Heart right ventricle (tissue), 16 donors: Measurements from ENCODE around the gene LRP2. TPM values are rescaled to one million over a fixed set of nuclear protein-coding genes. Genes with fewer than 3 reads are reported as not detected.

Experiments
- ATAC-seq, 8 donors: fragments of 200-7000 bp; cut with Tn5 transposase; one replicate each; pipeline ENCODE4 v1.9.1; 2020; ENCODE audit warnings: mild to moderate bottlenecking in 8 of 8, moderate library complexity in 8 of 8, moderate number of reproducible peaks in 1 of 8
- DNase-seq, 2 donors: peaks; one replicate each; pipeline ENCODE4 v3.0.0-alpha.2; 2020
- H3K27ac ChIP-seq, 10 donors: fragments of 200-600 bp; sonication (generic) in 2 of 10; one replicate each; pipeline versions ENCODE4 v1.5.0 to v1.8.0; 2020 to 2022; ENCODE audit warnings: mild to moderate bottlenecking in 3 of 10
- H3K27me3 ChIP-seq, 7 donors: fragments of 200-600 bp; one replicate each; pipeline ENCODE4 v1.8.0; 2021 to 2022; ENCODE audit warnings: mild to moderate bottlenecking in 2 of 7
- H3K36me3 ChIP-seq, 9 donors: fragments of 200-600 bp; sonication (generic) in 1 of 9; one replicate each; pipeline versions ENCODE4 v1.5.0 to v1.8.0; 2020 to 2022; ENCODE audit warnings: mild to moderate bottlenecking in 2 of 9
- H3K4me1 ChIP-seq, 9 donors: fragments of 200-600 bp; sonication (generic) in 1 of 9; one replicate each; pipeline versions ENCODE4 v1.5.0 to v1.8.0; 2020 to 2022; ENCODE audit warnings: mild to moderate bottlenecking in 4 of 9
- H3K4me3 ChIP-seq, 10 donors: fragments of 200-600 bp; sonication (generic) in 2 of 10; one replicate each; pipeline versions ENCODE4 v1.5.0 to v1.8.0; 2020 to 2022; ENCODE audit warnings: mild to moderate bottlenecking in 7 of 10, moderate library complexity in 2 of 10
- H3K9me3 ChIP-seq, 11 donors: fragments of 200-600 bp in 10 of 11; sonication (generic) in 2 of 11; one replicate each; pipeline versions ENCODE4 v1.5.0 to v1.8.0; 2013 to 2022; ENCODE audit warnings: mild to moderate bottlenecking in 2 of 11, control low read depth in 1 of 11, moderate library complexity in 1 of 11
- CTCF ChIP-seq, 9 donors: fragments of 200-600 bp; sonication (generic) in 2 of 9; IDR thresholded peaks; one replicate each; pipeline versions ENCODE4 v1.5.0 to v1.8.0; 2021 to 2022; ENCODE audit warnings: antibody characterized with exemption in 9 of 9, mild to moderate bottlenecking in 5 of 9, moderate library complexity in 1 of 9
- WGBS, 2 donors: extraction: QIAGEN DNeasy Blood & Tissue Kit; methylation state at CpG; one replicate each; pipeline ENCODE4 v1.1.7; 2013; ENCODE audit warnings: inconsistent platforms in 1 of 2; 5-methylcytosine and 5-hydroxymethylcytosine counted together
- intact Hi-C, 10 donors: fragments of 100-400 bp; cut with DNase I; formaldehyde crosslinking; loops; one replicate each; pipeline versions ENCODE4 v1.11.1 to v1.14.2; 2022
- polyA plus RNA-seq, 2 donors: library from polyadenylated mRNA; stranded (reverse); fragments of 200-250 nt; gene quantifications; one replicate each; pipeline ENCODE4 v1.2.3, GENCODE V29; 2013
- total RNA-seq, 10 donors: library from RNA; stranded (reverse); fragmentation: NEBNext Ultra II Directional in 3 of 10; extraction: Animal tissue kit (Norgen Biotek cat#: 25700) in 3 of 10; gene quantifications; one replicate each; pipeline versions ENCODE4 v1.2.1 to v1.2.4, GENCODE V29; 2021 to 2023
- donor health status: Arrhythmogenic right ventricular cardiomyopathy.
- donor health status: ischemic (EF 13 %, LVEDD 7.1; RV severe dilation, severe dysfunction).
- donor health status: healthy with polysubstance abuse.
- donor health status: DM: no; HTN: yes; CAD: no.
- donor health status: DM: no; HTN: no; CAD: no.
- donor health status: ischemic (EF 25% LVEDD 6.9; RV normal size, moderate dysfunction).
- donor health status: ischemic (EF 25% LVEDD 5.7; RV mildly dilated, moderate dysfunction).
- donor health status: healthy.
- donor health status: DM: yes; HTN: yes; CAD: no.
- donor health status: Ischemic cardiomyopathy.
- donor health status: ischemic (EF 35%, LVEDD 5.7; RV mildly dilated, moderate dysfunction).
- donor health status: nonischemic (EF 11% LVEDD 7.7; RV severe dilation, severe dysfunction).
- donor health status: DM: yes; HTN: yes; CAD: no.
- donor health status: PGD.
- donor health status: ischemic (EF 29% LVEDD 5.4; RV normal size, mild dysfunction).
- donor health status: nonischemic (EF 23%, LVEDD 6.1; RV moderate dilation, normal function).

LRP2 gene
- total and polyA plus RNA-seq, 12 donors = 0.06 to 1.3 (median 0.27) TPM; not detected in 8

DNA sequence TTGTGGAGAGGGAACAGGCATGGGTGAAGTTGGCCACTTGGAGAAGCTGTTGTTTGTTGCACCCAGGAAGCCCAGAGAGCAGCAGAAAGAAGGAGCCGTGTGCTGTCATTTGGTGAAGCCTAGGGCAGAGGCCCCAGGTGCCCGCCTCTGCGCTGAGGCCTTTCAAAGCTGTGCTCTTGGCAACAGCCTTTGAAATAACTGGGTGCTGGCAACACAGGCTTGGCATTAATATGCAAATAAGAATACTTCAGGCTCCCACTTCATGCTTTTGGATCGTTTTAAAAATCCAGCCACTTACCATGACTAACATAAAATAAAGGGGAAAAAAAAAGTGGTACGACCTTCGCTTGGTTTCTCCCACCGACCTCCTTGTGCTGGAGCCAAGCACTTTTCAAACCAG is 251.9 kb downstream of the LRP2 start:
- peaks cover 0 to 46% (median 0%) of the 10 kb centered on the region in 9 donors for H3K4me1 ChIP-seq
- H3K27ac ChIP-seq = no peak overlapping the region
- H3K27me3 ChIP-seq = no peaks in the 10 kb centered on the region
- no peaks in the 10 kb centered on the region for H3K9me3 ChIP-seq
- DNase-seq (no peak), ATAC-seq (no peak)
- WGBS, 2 donors = 83 to 89% methylated on average over 7 of the region's 7 CpGs
- H3K36me3 ChIP-seq = no peaks in the 10 kb centered on the region
- no peak for TF ChIP-seq CTCF (IDR thresholded peaks at IDR 0.05)
- intact Hi-C loops = loop anchor here in 2 of 10 donors (2.0 to 10.0 kb wide), 3 partner anchors 30 to 284 kb away; no protein-coding TSS in a partner anchor
- H3K4me3 ChIP-seq = no peak overlapping the region

GRCh38 chr2:169109502-169110409 is 252.6 kb downstream of the LRP2 start:
- Histone ChIP-seq H3K9me3 (no peaks in the 10 kb centered on the region), H3K36me3 (no peaks in the 10 kb centered on the region), H3K27ac (no peak overlapping the region), H3K4me3 (no peak overlapping the region), H3K4me1 (peaks cover 0 to 52% (median 0%) of the 10 kb centered on the region in 9 donors), H3K27me3 (no peaks in the 10 kb centered on the region)
- peak; percentile 59 to 91 (median 81) for TF ChIP-seq CTCF (IDR thresholded peaks at IDR 0.05)
- intact Hi-C loops = loop anchor here in 6 of 10 donors (1.0 to 10.0 kb wide), 6 partner anchors 31 to 288 kb away; no protein-coding TSS in a partner anchor
- peak; percentile 73 to 91 (median 84) for ATAC-seq
- DNase-seq = peak; percentile 56 to 71
- WGBS, 2 donors = 44 to 46% methylated on average over 21 of the region's 21 CpGs

- Histone ChIP-seq H3K27ac (peak overlapping the region in 1 of 10 donors; percentile 76), H3K4me3 (no peak overlapping the region), H3K4me1 (peaks cover 0 to 54% (median 0%) of the 10 kb centered on the region in 9 donors), H3K36me3 (no peaks in the 10 kb centered on the region), H3K9me3 (no peaks in the 10 kb centered on the region), H3K27me3 (no peaks in the 10 kb centered on the region)
- ATAC-seq = no peak
- no peak for TF ChIP-seq CTCF (IDR thresholded peaks at IDR 0.05)
- DNase-seq = no peak
- intact Hi-C loops = loop anchor here in 4 of 10 donors (5.0 kb wide), 3 partner anchors 34 to 289 kb away; no protein-coding TSS in a partner anchor
- 54 to 58% methylated on average over 3 of the region's 3 CpGs for WGBS, 2 donors
Measured at GRCh38 chr2:169108099-169108884, 254.0 kb downstream of the LRP2 start.

DNA sequence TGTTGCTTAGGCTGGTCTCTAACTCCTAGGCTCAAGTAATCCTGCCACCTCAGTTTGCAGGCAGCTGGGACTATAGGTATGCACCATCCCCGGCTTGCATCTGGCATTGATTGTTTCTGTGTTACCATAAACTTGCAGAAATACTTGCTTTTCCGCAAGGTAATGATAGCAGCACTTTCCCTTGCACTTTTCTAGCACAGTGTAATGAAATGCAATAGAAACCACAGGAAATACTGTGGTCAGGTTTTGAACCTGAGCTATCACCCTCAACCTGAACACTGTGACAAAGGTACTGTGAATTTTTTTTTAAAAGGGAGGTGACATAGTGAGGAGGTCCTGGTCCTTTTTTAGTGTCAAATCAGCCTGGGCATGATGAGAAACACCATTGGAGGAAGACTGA is 254.7 kb downstream of the LRP2 start:
- Histone ChIP-seq H3K36me3 (no peaks in the 10 kb centered on the region), H3K4me1 (peaks cover 0 to 54% (median 0%) of the 10 kb centered on the region in 9 donors), H3K4me3 (no peak overlapping the region), H3K27ac (peak overlapping the region in 1 of 10 donors; percentile 76), H3K27me3 (no peaks in the 10 kb centered on the region), H3K9me3 (no peaks in the 10 kb centered on the region)
- WGBS, 2 donors = 87% methylated on average over 2 of the region's 2 CpGs
- no peak for TF ChIP-seq CTCF (IDR thresholded peaks at IDR 0.05)
- ATAC-seq (peak in 3 of 8 donors; percentile 29 to 53 (median 44)), DNase-seq (no peak)
- intact Hi-C loops = loop anchor here in 4 of 10 donors (5.0 kb wide), 3 partner anchors 35 to 290 kb away; no protein-coding TSS in a partner anchor
